GM12875 (cell line): Measurements from ENCODE around the gene COL23A1.

ENCODE experiments used
- H3K4me3 ChIP-seq: one replicate; pipeline ENCODE4 v1.5.1; 2011; ENCODE audit warnings: low read depth, low read length, control low read depth
- TF ChIP-seq, protein P1 (sequence below): IDR thresholded peaks from 2 replicates; pipeline ENCODE4 v1.5.1; 2011; ENCODE audit warnings: low read depth, mild to moderate bottlenecking, control low read depth, inconsistent platforms, low read length, moderate library complexity, borderline replicate concordance; ENCODE audit not compliant: insufficient read depth

The COL23A1 gene

DNA sequence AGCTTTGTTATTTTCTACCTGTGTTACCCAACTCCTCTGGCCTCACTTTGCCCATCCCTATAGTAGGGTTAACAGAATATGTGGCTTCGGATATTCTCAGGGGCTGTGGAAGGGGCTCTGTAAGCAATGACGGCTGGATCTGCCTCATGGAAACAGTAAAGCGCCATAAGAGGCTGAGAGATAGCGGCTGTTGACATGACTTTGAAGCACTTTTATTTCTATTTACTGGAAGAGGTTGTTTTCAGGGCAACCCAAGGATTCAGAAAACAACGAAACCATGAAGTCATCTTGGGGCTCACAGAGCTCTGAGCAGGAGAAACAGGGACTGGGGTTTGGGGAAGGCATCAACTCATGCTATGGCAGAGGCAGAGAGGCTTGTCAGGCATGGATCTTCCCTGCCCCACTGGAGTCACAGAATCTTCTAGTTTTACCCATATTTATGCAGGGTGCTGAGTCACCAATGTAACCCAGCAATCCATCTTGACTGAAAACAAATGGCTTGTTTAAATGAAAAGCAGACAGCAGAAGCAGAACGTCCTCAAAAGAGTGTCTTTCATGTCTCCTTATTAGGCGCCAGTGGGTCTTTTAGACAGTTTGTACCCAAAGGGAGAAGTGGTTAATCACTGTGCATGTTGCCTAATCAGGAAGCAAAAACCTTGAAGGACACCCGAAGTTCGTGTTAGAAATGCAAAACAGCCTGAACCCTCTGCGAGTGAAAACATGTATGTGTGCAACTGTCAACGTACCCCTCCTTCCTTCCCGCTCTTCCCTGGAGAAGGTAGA, 113.0 kb downstream of the COL23A1 start:
- TF ChIP-seq, protein P1, sequence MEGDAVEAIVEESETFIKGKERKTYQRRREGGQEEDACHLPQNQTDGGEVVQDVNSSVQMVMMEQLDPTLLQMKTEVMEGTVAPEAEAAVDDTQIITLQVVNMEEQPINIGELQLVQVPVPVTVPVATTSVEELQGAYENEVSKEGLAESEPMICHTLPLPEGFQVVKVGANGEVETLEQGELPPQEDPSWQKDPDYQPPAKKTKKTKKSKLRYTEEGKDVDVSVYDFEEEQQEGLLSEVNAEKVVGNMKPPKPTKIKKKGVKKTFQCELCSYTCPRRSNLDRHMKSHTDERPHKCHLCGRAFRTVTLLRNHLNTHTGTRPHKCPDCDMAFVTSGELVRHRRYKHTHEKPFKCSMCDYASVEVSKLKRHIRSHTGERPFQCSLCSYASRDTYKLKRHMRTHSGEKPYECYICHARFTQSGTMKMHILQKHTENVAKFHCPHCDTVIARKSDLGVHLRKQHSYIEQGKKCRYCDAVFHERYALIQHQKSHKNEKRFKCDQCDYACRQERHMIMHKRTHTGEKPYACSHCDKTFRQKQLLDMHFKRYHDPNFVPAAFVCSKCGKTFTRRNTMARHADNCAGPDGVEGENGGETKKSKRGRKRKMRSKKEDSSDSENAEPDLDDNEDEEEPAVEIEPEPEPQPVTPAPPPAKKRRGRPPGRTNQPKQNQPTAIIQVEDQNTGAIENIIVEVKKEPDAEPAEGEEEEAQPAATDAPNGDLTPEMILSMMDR = no peak
- H3K4me3 ChIP-seq = no peak overlapping the region

DNA sequence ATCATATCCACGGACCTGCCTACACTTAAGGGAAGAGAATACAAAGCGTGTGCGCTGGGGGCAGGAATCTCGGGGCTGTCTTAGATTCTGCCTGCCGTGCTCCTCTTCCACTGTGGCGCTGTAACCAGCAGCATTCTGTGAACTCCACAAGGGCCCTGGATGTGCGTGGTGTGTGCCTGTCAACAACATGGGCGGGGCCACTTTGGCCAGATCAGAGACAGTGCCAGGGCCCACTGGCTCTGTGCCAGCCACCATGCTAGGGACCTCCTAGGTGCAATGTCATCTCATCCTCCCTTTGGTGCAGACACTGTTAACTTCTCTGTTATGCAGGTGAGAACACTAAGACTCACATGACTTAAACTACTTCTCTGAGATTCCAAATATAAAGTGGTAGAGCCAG, 113.7 kb downstream of the COL23A1 start:
- H3K4me3 ChIP-seq = no peak overlapping the region
- TF ChIP-seq, protein P1 = no peak

DNA sequence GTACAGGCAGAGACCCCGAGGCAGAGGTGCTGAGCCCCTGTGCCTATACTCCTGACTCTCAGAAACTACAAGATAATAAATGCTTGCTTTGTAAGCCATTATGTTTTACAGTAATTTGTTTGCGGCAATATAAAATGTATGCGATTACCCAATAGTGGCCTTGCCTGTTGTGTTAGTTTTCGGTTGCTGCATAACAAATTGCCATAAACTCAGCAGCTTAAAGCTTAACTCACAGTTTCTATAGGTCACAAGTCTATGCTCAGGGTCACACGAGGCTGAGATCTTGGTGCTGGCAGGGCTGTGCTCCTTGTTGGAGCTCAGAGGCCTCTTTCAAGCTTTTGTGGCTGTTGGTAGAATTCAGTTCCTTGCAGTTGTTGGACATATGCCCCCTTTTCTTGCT, 114.8 kb downstream of the COL23A1 start:
- H3K4me3 ChIP-seq = no peak overlapping the region
- TF ChIP-seq, protein P1 = no peak

DNA sequence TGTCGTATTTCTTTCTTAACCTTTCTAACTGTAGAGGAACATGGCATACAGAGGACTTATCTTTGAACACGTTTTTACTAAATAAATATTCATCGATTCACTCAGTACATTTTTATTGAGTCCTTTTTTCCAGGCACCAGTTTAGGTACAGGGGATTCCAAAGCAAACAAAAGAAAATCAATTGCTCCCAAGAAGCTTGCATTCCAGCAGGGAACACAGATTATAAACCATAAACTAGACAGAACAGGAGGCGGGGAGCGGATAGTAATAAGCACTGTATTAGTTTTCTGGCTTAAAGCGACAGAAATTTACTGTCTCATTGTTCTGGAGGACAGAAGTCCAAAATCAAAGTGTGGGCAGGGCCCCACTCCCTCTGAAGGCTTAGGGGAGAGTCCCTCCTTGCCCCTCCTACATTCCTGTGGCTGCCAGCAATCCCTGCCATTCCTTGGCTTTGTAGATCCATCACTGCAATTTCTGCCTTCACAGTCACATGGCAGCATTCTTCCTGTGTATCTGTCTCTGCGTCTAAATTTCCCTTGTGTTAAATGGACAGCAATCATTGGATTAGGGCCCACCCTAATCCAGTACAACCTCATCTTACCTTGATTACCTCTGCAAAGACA, 115.5 kb downstream of the COL23A1 start:
- TF ChIP-seq, protein P1 = no peak

DNA sequence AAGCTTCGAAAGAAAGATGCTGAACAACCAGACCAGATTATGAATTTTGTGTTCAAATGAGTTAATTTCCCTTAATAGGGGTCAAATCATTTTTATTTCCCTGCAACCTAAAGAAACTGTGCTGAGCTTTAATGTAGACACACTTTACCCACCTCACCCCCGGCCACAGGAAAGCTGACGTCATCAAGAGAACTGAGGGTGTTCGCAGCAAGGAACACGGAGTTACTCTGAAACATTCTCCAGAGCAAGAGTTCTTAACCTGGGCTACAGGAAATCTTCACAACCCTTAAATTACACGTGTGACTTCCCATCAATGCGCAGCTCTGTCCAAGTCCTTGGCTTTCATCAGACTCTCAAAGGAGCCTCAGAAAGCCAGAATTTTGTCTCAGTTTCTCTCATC, 116.3 kb downstream of the COL23A1 start:
- TF ChIP-seq, protein P1 = no peak
- no peak overlapping the region for H3K4me3 ChIP-seq

More for the DNA sequence above, 115.5 kb downstream of the COL23A1 start:
- H3K4me3 ChIP-seq = no peak overlapping the region

DNA sequence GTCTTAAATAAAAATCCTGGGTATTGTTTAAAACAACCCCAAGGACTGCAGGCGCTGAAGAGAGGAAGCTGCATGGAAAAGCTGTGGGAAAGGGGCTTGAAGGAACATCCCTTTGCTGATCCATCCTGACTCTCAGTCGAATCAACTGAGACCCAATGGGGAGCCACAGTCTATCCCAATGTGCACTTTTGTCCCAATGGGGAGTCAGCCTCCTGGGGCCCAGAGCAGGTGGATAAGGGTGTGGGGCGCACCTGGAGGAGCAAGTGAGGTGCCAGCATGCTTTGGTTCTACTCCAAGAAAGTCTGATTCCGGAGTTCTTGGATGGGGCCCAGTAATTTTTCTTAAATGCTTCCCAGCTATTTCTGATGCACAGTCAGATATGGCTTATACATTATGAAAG, 118.1 kb downstream of the COL23A1 start:
- TF ChIP-seq, protein P1 = no peak
- no peak overlapping the region for H3K4me3 ChIP-seq

DNA sequence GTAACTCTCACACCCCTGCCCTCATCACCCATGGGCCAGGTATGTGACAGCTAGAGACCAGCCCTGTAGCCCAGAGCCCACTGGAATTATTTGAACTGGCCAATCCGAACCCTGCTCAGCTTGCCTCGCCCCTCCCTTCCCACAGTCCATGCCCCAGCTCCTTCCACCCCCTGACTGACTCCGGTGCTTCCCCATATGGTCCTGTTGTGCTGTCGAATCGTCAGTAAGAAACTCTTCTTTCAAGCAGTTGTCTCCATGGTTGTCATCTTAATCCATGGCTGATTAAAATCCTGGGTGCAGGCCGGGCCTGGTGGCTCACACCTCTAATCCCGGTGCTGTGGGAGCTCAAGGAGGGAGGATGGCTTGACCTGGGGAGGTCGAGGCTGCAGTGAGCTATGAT, 118.5 kb downstream of the COL23A1 start:
- no peak overlapping the region for H3K4me3 ChIP-seq
- TF ChIP-seq, protein P1 = no peak
